Aorta (tissue), 5 donors: Measurements from ENCODE around the gene RPL18. TPM values are rescaled to one million over a fixed set of nuclear protein-coding genes. Genes with fewer than 3 reads are reported as not detected.
"Not testable (repeated sequence)": the region's sequence is repeated elsewhere in the genome, so short reads cannot be mapped to it uniquely, and the experiment has no call there.

Experiments used
- ATAC-seq: fragments of 200-7000 bp; cut with Tn5 transposase; one replicate; pipeline ENCODE4 v1.9.1; 2022; ENCODE audit warnings: moderate library complexity; ENCODE audit not compliant: low FRiP score
- DNase-seq, 2 donors: peaks; one replicate each; pipeline ENCODE4 v3.0.0-alpha.2; 2020
- H3K27ac ChIP-seq, 2 donors: one replicate each; pipeline ENCODE4 v1.5.1; 2013; ENCODE audit warnings: low read length in 2 of 2, mild to moderate bottlenecking in 2 of 2, moderate library complexity in 2 of 2, control low read depth in 1 of 2, inconsistent platforms in 1 of 2, low read depth in 1 of 2
- H3K27me3 ChIP-seq, 2 donors: one replicate each; pipeline ENCODE4 v1.6.1; 2013; ENCODE audit warnings: control low read depth in 1 of 2, low read length in 1 of 2, mild to moderate bottlenecking in 1 of 2, moderate library complexity in 1 of 2; ENCODE audit not compliant: insufficient read depth in 2 of 2, control insufficient read depth in 1 of 2
- H3K36me3 ChIP-seq, 2 donors: one replicate each; pipeline ENCODE4 v1.6.1; 2013; ENCODE audit warnings: control low read depth in 1 of 2, low read length in 1 of 2, mild to moderate bottlenecking in 1 of 2; ENCODE audit not compliant: insufficient read depth in 2 of 2, control insufficient read depth in 1 of 2
- H3K4me1 ChIP-seq, 2 donors: one replicate each; pipeline ENCODE4 v1.6.1; 2013; ENCODE audit warnings: low read length in 2 of 2, control low read depth in 1 of 2, mild to moderate bottlenecking in 1 of 2, moderate library complexity in 1 of 2; ENCODE audit not compliant: insufficient read depth in 2 of 2, control insufficient read depth in 1 of 2
- H3K4me3 ChIP-seq, 2 donors: one replicate each; pipeline ENCODE4 v1.5.1; 2013; ENCODE audit warnings: low read length in 2 of 2, control low read depth in 1 of 2, mild to moderate bottlenecking in 1 of 2
- H3K9me3 ChIP-seq: one replicate; pipeline ENCODE4 v1.6.1; 2013; ENCODE audit warnings: mild to moderate bottlenecking, low read length; ENCODE audit not compliant: control insufficient read depth
- WGBS, 2 donors: extraction: QIAGEN DNeasy Blood & Tissue Kit; methylation state at CpG; one replicate each; pipeline ENCODE4 v1.1.7; 2013; 5-methylcytosine and 5-hydroxymethylcytosine counted together
- intact Hi-C, 2 donors: fragments of 100-400 bp; cut with DNase I; formaldehyde crosslinking; loops; one replicate each; pipeline versions ENCODE4 v1.14.2 to v1.15.0; 2022
- polyA plus RNA-seq, 2 donors: library from polyadenylated mRNA; stranded (reverse); fragments of 200-250 nt; gene quantifications; one replicate each; pipeline ENCODE4 v1.2.3, GENCODE V29; 2013
- total RNA-seq, 2 donors: library from RNA; stranded (reverse); fragmentation: NEBNext Ultra II Directional; extraction: Animal tissue kit (Norgen Biotek cat#: 25700); gene quantifications; one replicate each; pipeline ENCODE4 v1.2.1, GENCODE V29; 2021
- donor health status: healthy with polysubstance abuse.
- donor health status: Bipolar disorder and iron deficiency.
- donor health status: DM: no; HTN: no; CAD: no.
- donor health status: DM: no; HTN: no; CAD: no.
- donor health status: DM: yes; HTN: yes; CAD: no.

The RPL18 gene
- total and polyA plus RNA-seq, 4 donors: 900 to 2,376 (median 1,541) TPM

DNA sequence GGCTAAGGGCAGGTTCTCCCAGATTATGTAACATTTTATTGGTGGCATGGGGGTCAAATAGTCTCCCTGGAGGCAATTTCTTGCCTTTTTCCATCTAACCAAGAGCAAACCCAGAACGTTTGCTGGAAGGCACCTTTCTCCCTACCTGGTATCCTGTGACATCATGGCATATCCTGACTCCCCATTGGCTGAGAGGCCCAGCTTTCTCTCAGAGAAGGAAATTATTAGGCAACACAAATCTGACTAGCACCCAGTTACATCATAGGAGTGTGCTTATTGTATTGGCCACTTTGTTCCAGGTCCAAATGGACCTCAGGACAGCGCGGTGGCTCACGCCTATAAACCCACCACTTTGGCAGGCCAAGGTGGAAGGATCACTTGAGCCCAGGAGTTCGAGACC, 40.8 kb upstream of the RPL18 start:
- 79 to 81% methylated on average over 5 of the region's 5 CpGs for WGBS, 2 donors
- DNase-seq (no peak), ATAC-seq (no peak)
- no peaks in the 10 kb centered on the region for H3K36me3 ChIP-seq
- intact Hi-C loops: no loop called here
- H3K9me3 ChIP-seq: no peaks in the 10 kb centered on the region
- H3K27ac ChIP-seq: no peak overlapping the region
- no peaks in the 10 kb centered on the region for H3K4me1 ChIP-seq
- no peaks in the 10 kb centered on the region for H3K27me3 ChIP-seq
- H3K4me3 ChIP-seq: no peak overlapping the region

- intact Hi-C loops: no loop called here
- no peaks in the 10 kb centered on the region for H3K36me3 ChIP-seq
- H3K27ac ChIP-seq: no peak overlapping the region
- H3K4me3 ChIP-seq: no peak overlapping the region
- no peak for ATAC-seq
- H3K9me3 ChIP-seq: no peaks in the 10 kb centered on the region
- 88 to 92% methylated on average over 6 of the region's 6 CpGs for WGBS, 2 donors
- no peaks in the 10 kb centered on the region for H3K4me1 ChIP-seq
- DNase-seq: no peak
- H3K27me3 ChIP-seq: no peaks in the 10 kb centered on the region
Measured at GRCh38 chr19:48658483-48658882, 39.5 kb upstream of the RPL18 start.

GRCh38 chr19:48657828-48658227, 38.9 kb upstream of the RPL18 start:
- ATAC-seq, intact Hi-C loops, H3K36me3 ChIP-seq, H3K27me3 ChIP-seq, H3K4me3 ChIP-seq, H3K4me1 ChIP-seq, DNase-seq, H3K9me3 ChIP-seq, H3K27ac ChIP-seq: not testable (repeated sequence)
- WGBS, 2 donors: 93 to 96% methylated on average over 5 of the region's 5 CpGs

DNA sequence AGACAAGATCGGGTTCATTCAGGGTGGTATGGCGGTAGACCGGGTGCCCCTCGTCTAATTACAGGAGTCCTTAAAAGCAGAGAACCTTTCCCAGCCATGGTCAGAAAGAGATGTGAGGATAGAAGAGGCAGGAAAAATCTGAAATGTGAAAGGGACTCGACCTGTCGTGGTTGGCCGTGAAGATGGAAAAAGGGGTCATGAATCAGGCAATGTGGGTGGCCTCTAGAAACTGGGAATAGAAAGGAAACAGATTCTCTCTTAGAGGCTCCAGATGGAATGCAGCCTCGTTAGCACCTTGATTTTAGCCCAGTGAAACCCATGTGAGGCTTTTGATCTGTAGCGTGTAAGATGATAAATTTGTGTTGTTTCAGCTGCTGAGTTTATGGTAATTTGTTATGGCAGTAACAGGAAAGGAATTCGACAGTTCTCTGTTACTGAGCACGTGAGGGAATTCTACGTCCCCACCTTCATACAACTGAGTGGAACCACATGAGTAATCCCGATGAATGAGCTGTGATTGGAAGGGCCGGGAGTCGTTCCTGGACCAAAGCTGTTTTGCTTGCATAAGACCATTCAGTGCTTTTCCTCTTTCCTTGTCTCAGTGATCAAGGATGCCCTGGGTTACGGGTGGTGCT, 38.0 kb upstream of the RPL18 start:
- H3K9me3 ChIP-seq: no peaks in the 10 kb centered on the region
- intact Hi-C loops: no loop called here
- DNase-seq: no peak
- no peak overlapping the region for H3K4me3 ChIP-seq
- H3K4me1 ChIP-seq: no peaks in the 10 kb centered on the region
- no peak for ATAC-seq
- H3K36me3 ChIP-seq: no peaks in the 10 kb centered on the region
- H3K27ac ChIP-seq: no peak overlapping the region
- no peaks in the 10 kb centered on the region for H3K27me3 ChIP-seq
- WGBS, 2 donors: 36 to 38% methylated on average over 16 of the region's 16 CpGs

DNA sequence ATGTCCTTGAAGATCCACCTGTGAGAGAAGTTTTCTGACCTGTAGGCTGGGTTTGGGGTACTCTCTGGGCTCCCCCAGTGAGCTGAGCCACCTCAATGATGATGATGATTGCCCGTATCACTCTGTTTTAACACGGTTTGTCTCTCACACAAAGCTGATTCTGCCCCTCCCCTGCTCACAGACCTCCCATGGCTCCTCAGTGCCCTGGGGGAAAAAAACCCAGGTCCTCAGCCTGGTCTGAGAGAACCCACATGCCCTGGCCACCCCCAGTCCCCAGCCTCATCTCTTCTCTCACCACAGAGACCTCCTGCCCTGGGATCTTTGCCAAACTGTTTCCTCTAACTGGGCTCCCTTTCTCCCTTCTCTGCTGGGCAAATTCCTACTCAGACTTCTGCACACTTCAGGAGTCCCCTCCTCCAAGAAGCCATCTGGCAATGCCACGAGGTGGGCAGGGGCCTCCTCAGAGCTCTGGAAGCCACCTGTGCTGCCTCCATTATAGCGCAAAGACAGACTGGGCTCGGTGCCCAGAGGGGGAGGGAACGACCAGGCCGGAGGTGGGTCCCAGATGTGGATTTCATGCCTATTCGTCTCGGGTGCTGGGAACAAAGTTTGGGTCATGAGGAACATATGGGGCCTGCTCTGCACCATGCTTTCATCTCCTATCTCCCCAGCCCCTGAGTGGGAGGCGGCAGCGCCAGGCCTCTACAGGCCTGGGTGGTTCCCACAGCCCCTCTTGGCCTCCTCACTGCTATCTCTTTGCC, 35.5 kb upstream of the RPL18 start:
- no peaks in the 10 kb centered on the region for H3K4me1 ChIP-seq
- no peaks in the 10 kb centered on the region for H3K9me3 ChIP-seq
- no peak overlapping the region for H3K4me3 ChIP-seq
- intact Hi-C loops: no loop called here
- no peak overlapping the region for H3K27ac ChIP-seq
- DNase-seq (no peak), ATAC-seq (no peak)
- no peaks in the 10 kb centered on the region for H3K27me3 ChIP-seq
- no peaks in the 10 kb centered on the region for H3K36me3 ChIP-seq
- 36 to 42% methylated on average over 11 of the region's 11 CpGs for WGBS, 2 donors

- WGBS, 2 donors: 65 to 90% methylated on average over 5 of the region's 5 CpGs
- intact Hi-C loops: no loop called here
- Histone ChIP-seq H3K9me3 (no peaks in the 10 kb centered on the region), H3K4me1 (no peaks in the 10 kb centered on the region), H3K27ac (no peak overlapping the region), H3K36me3 (no peaks in the 10 kb centered on the region), H3K27me3 (no peaks in the 10 kb centered on the region), H3K4me3 (no peak overlapping the region)
- ATAC-seq (no peak), DNase-seq (no peak)
Measured at GRCh38 chr19:48651683-48652048, 32.7 kb upstream of the RPL18 start.

DNA sequence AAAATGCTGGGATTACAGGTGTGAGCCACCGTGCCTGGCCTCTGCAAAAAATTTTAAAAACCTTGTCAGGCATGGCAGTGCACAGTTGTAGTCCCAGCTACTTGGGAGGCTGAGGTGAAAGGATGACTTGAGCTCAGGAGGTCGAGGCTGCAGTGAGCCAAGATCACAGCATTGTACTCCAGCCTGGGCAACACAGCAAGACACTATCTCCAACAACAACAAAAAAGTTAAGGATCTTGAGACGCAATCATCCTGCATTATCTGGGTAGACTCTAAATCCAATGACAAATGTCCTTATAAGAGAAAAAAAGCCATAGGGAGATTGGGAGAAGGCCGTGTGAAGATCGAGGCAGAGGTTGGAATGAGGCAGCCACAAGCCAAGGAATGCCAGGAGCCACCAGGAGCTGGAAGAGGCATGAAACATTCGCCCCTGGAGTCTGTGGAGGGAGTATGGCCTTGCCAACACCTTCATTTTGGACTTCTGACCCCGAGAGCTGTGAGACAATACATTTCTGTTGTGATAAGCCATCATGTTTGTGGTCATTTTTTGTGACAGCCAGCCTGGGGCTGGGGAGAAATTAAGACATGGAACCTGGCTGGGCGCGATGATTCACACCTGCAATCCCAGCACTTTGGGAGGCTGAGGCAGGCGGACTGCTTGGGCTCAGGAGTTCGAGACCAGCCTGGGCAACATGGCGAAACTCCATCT, 32.1 kb upstream of the RPL18 start:
- intact Hi-C loops: no loop called here
- no peak for DNase-seq
- no peaks in the 10 kb centered on the region for H3K9me3 ChIP-seq
- no peaks in the 10 kb centered on the region for H3K36me3 ChIP-seq
- no peaks in the 10 kb centered on the region for H3K27me3 ChIP-seq
- H3K27ac ChIP-seq: no peak overlapping the region
- ATAC-seq: no peak
- H3K4me1 ChIP-seq: no peaks in the 10 kb centered on the region
- H3K4me3 ChIP-seq: no peak overlapping the region
- 87% methylated on average over 12 of the region's 12 CpGs for WGBS, 2 donors

- H3K4me1 ChIP-seq: peaks cover 0 to 3% of the 10 kb centered on the region in 2 donors
- no peaks in the 10 kb centered on the region for H3K9me3 ChIP-seq
- H3K4me3 ChIP-seq: no peak overlapping the region
- WGBS, 2 donors: 70 to 72% methylated on average over 2 of the region's 2 CpGs
- H3K27ac ChIP-seq: no peak overlapping the region
- no peaks in the 10 kb centered on the region for H3K36me3 ChIP-seq
- intact Hi-C loops: loop anchor here in 1 of 2 donors (5.0 to 10.0 kb wide), 3 partner anchors 69 to 327 kb away; partner anchors contain the start of gene MAMSTR
- H3K27me3 ChIP-seq: no peaks in the 10 kb centered on the region
- DNase-seq (no peak), ATAC-seq (no peak)
Measured at GRCh38 chr19:48648134-48648533, 29.2 kb upstream of the RPL18 start.
